Heart left ventricle (tissue), 16 donors: ENCODE data around the gene SAMM50. TPM values are rescaled to one million over a fixed set of nuclear protein-coding genes. Genes with fewer than 3 reads are reported as not detected.

ENCODE experiments used
- ATAC-seq, 4 donors: fragments of 200-7000 bp; cut with Tn5 transposase; one replicate each; pipeline ENCODE4 v1.9.1; 2020 to 2022; ENCODE audit warnings: moderate library complexity in 4 of 4, mild to moderate bottlenecking in 3 of 4, moderate number of reproducible peaks in 1 of 4
- DNase-seq, 5 donors: peaks; one replicate each; pipeline ENCODE4 v3.0.0-alpha.2; 2020
- H3K27ac ChIP-seq, 12 donors: fragments of 200-600 bp; sonication (generic) in 4 of 12; one replicate each; pipeline versions ENCODE4 v1.5.0 to v1.8.0; 2016 to 2022; ENCODE audit warnings: mild to moderate bottlenecking in 2 of 12
- H3K27me3 ChIP-seq, 9 donors: fragments of 200-600 bp; sonication (generic) in 2 of 9; one replicate each; pipeline versions ENCODE4 v1.5.1 to v1.8.0; 2016 to 2022; ENCODE audit warnings: mild to moderate bottlenecking in 3 of 9
- H3K36me3 ChIP-seq, 9 donors: fragments of 200-600 bp; sonication (generic) in 2 of 9; one replicate each; pipeline versions ENCODE4 v1.5.0 to v1.8.0; 2018 to 2022; ENCODE audit warnings: mild to moderate bottlenecking in 2 of 9
- H3K4me1 ChIP-seq, 12 donors: fragments of 200-600 bp; sonication (generic) in 4 of 12; one replicate each; pipeline versions ENCODE4 v1.5.0 to v1.8.0; 2016 to 2022; ENCODE audit warnings: mild to moderate bottlenecking in 3 of 12
- H3K4me3 ChIP-seq, 12 donors: fragments of 200-600 bp; sonication (generic) in 4 of 12; one replicate each; pipeline versions ENCODE4 v1.5.0 to v1.8.0; 2017 to 2022; ENCODE audit warnings: mild to moderate bottlenecking in 9 of 12, moderate library complexity in 4 of 12
- H3K9me3 ChIP-seq, 12 donors: fragments of 200-600 bp; sonication (generic) in 4 of 12; one replicate each; pipeline versions ENCODE4 v1.5.0 to v1.8.0; 2016 to 2022; ENCODE audit warnings: mild to moderate bottlenecking in 1 of 12
- CTCF ChIP-seq, 12 donors: fragments of 200-600 bp; sonication (generic) in 4 of 12; IDR thresholded peaks; one replicate each; pipeline versions ENCODE4 v1.5.0 to v1.8.0; 2018 to 2022; ENCODE audit warnings: antibody characterized with exemption in 12 of 12, mild to moderate bottlenecking in 5 of 12
- POLR2A ChIP-seq, 2 donors: fragments of 450-650 bp; IDR thresholded peaks; one replicate each; pipeline ENCODE4 v1.6.1; 2017; ENCODE audit warnings: antibody characterized with exemption in 2 of 2, mild to moderate bottlenecking in 2 of 2, moderate library complexity in 2 of 2
- WGBS, 4 donors: extraction: QIAGEN DNeasy Blood & Tissue Kit in 2 of 4; methylation state at CpG; one replicate each; pipeline versions ENCODE4 v1.1.5 to v1.1.7; 2013 to 2018; 5-methylcytosine and 5-hydroxymethylcytosine counted together
- intact Hi-C, 10 donors: fragments of 100-400 bp; cut with DNase I; formaldehyde crosslinking; loops; one replicate each; pipeline versions ENCODE4 v1.11.1 to v1.14.2; 2022
- polyA plus RNA-seq, 2 donors: library from polyadenylated mRNA; stranded (reverse); fragments of 200-250 nt; gene quantifications; one replicate each; pipeline ENCODE4 v1.2.3, GENCODE V29; 2013
- total RNA-seq, 9 donors: library from RNA; depleted of rRNA in 2 of 9; stranded (reverse); fragments of >200 nt in 2 of 9; fragmentation: NEBNext Ultra II Directional in 3 of 9; extraction: Animal tissue kit (Norgen Biotek cat#: 25700) in 3 of 9; gene quantifications; one replicate each; pipeline versions ENCODE4 v1.1.0 to v1.2.4, GENCODE V29; 2016 to 2023
- donor health status: ischemic (EF 13 %, LVEDD 7.1; RV severe dilation, severe dysfunction).
- donor health status: healthy with polysubstance abuse.
- donor health status: DM: no; HTN: yes; CAD: no.
- donor health status: DM: no; HTN: no; CAD: no.
- donor health status: ischemic (EF 25% LVEDD 6.9; RV normal size, moderate dysfunction).
- donor health status: ischemic (EF 25% LVEDD 5.7; RV mildly dilated, moderate dysfunction).
- donor health status: healthy.
- donor health status: DM: yes; HTN: yes; CAD: no.
- donor health status: ischemic (EF 35%, LVEDD 5.7; RV mildly dilated, moderate dysfunction).
- donor health status: nonischemic (EF 11% LVEDD 7.7; RV severe dilation, severe dysfunction).
- donor health status: DM: yes; HTN: yes; CAD: no.
- donor health status: PGD.
- donor health status: ischemic (EF 29% LVEDD 5.4; RV normal size, mild dysfunction).
- donor health status: nonischemic (EF 23%, LVEDD 6.1; RV moderate dilation, normal function).

SAMM50 gene
- total and polyA plus RNA-seq, 11 donors: 32.5 to 74.8 (median 66.2) TPM

DNA sequence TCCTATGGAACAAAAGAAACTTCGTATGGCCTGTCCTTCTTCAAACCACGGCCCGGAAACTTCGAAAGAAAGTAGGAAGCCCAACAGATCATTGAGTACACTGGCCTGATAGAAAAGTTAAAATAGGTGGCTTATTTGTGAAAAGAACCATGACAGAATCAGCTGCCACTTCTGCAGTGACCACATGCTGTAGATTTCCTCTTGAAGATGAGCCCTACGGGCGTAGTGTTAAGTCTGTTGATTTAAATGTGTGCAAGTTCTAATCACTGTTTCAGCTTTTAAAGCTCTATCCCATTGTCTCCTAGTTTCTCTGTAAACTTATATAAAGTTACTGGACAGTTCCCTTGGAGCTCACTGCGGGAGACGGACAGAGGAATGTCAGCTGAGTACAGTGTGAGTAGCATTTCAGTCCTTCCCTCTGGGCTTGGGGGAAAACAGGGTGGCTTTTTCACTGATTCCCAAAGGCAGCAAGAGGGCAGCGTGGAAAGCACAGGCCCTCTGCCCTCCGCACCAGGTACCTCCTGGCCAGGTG is 17.8 kb downstream of the SAMM50 start:
- Histone ChIP-seq H3K27ac (no peak overlapping the region), H3K27me3 (no peaks in the 10 kb centered on the region), H3K4me1 (no peaks in the 10 kb centered on the region), H3K9me3 (no peaks in the 10 kb centered on the region), H3K36me3 (peaks cover 2 to 100% (median 97%) of the 10 kb centered on the region in 9 donors), H3K4me3 (no peak overlapping the region)
- 92 to 96% (median 93%) methylated on average over 10 of the region's 10 CpGs for WGBS, 4 donors
- intact Hi-C loops: no loop called here
- TF ChIP-seq POLR2A (IDR thresholded peaks at IDR 0.05) (no peak), CTCF (IDR thresholded peaks at IDR 0.05) (no peak)
- DNase-seq (no peak), ATAC-seq (no peak)

- WGBS, 4 donors: 90 to 95% (median 91%) methylated on average over 19 of the region's 19 CpGs
These were observed 18.8 kb downstream of the SAMM50 start for GRCh38 chr22:43974028-43974545.

DNA sequence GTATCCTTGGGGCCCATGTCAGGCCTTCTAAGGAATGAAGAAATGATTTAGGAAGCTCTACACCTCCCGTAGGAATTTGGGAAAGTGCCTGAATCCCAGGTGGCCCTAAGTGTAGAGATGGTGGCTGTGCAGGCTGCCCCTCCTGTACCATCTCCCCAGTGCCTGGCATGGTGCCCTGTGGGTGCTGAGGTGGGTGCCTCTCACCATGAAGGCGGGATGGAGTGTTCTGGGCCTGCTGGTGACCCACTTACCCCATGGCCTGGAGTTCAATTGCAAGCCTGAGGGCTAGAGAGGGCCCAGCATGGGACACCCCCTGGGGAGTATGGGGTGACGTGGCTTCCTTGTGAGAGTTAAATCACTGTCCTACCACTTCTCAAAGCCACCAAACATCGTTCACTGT is 19.8 kb downstream of the SAMM50 start:
- Histone ChIP-seq H3K4me1 (no peaks in the 10 kb centered on the region), H3K27ac (no peak overlapping the region), H3K4me3 (no peak overlapping the region), H3K36me3 (peaks cover 0 to 99% (median 96%) of the 10 kb centered on the region in 9 donors), H3K9me3 (no peaks in the 10 kb centered on the region), H3K27me3 (no peaks in the 10 kb centered on the region)
- intact Hi-C loops: no loop called here
- TF ChIP-seq POLR2A (IDR thresholded peaks at IDR 0.05) (no peak), CTCF (IDR thresholded peaks at IDR 0.05) (no peak)
- WGBS, 4 donors: 58 to 95% (median 79%) methylated on average over 4 of the region's 4 CpGs
- no peak for ATAC-seq
- no peak for DNase-seq

More at GRCh38 chr22:43974028-43974545, 18.8 kb downstream of the SAMM50 start:
- TF ChIP-seq CTCF (IDR thresholded peaks at IDR 0.05): no peak
- TF ChIP-seq POLR2A (IDR thresholded peaks at IDR 0.05): no peak
- Histone ChIP-seq H3K27ac (no peak overlapping the region), H3K4me1 (no peaks in the 10 kb centered on the region), H3K27me3 (no peaks in the 10 kb centered on the region), H3K4me3 (no peak overlapping the region), H3K9me3 (no peaks in the 10 kb centered on the region), H3K36me3 (peaks cover 0 to 100% (median 97%) of the 10 kb centered on the region in 9 donors)
- intact Hi-C loops: no loop called here
- no peak for ATAC-seq
- DNase-seq: no peak

- intact Hi-C loops: no loop called here
- Histone ChIP-seq H3K9me3 (no peaks in the 10 kb centered on the region), H3K27ac (no peak overlapping the region), H3K27me3 (no peaks in the 10 kb centered on the region), H3K4me3 (no peak overlapping the region), H3K36me3 (peaks cover 0 to 99% (median 98%) of the 10 kb centered on the region in 9 donors), H3K4me1 (no peaks in the 10 kb centered on the region)
- no peak for DNase-seq
- WGBS, 4 donors: 90% methylated on average over 17 to 19 of the region's 19 CpGs
- TF ChIP-seq POLR2A (IDR thresholded peaks at IDR 0.05) (no peak), CTCF (IDR thresholded peaks at IDR 0.05) (no peak)
- ATAC-seq: no peak
These were observed 21.9 kb downstream of the SAMM50 start for GRCh38 chr22:43976861-43977795.
